ENCODE measurements around the gene SUN2.

SUN2 gene

DNA sequence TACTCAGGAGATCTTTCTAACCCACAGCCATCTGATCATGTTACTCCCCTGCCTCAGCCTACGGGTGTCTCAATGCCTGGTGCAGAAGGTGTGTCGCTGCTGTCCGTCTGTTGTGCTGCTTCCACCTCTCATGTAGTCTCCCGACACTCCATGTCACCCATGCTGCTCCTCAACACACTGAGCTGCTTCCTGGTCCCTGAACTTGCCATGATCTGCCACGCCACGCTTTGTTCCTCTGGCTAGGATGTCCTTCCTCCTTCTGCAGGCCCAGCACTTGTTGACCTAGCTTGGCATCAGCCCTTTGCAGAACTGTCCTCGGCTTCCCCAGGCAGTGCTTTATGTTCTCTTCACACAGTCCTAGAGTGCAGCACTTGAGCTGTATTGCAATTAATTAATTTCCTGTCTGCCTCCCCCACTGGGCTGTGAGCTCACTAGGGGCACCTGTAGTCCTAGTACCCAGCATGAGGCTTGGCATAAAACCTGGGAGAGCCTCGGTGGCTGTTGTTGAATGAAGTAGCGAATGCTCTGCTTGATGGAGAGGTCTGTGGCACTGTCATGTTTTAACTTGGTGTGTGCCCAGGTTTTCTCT, 40.5 kb downstream of the SUN2 start:
- no peak for DNase-seq

DNA sequence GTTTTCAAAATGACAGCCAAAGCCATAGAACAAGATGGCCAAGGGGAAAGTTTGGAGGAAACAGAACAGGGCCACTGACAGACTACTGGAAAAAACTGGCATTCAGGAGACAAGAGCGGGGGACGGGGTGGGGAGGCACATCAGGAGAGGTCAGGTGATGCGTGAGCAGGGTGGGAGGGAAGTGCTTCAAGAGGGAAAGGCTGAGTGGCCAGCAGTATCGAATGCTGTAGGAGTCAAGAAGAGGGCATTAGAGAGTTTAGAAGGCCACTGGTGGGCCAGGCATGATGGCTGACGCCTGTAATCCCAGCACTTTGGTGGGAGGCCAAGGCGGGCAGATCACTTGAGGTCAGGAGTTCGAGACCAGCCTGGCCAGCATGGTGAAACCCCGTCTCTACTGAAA, 41.9 kb downstream of the SUN2 start:
- DNase-seq: no peak

GRCh38 chr22:38712486-38713207, 43.2 kb downstream of the SUN2 start:
- no peak for DNase-seq

- no peak for DNase-seq
Observed at GRCh38 chr22:38710866-38711265, 44.9 kb downstream of the SUN2 start.

DNA sequence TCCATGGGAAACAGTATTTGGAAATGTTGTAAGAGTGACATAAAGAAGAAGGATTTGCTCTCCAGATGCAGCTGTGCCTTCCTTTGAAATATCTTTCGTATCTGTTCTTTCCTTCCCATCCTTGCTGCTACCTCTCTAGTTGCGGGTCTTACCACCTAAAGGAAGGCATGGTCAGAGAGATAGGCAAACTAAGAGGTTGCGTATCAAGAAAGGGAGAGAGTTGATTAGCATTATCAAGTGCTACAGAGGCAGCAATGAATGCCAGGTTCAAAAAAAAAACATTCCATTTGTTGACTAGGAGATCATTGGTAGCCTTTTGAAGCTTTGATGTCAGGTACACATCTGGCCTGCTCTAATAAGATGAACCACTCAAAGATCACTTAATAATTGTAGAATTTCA, 45.4 kb downstream of the SUN2 start:
- no peak for DNase-seq

GRCh38 chr22:38709306-38709705, 46.5 kb downstream of the SUN2 start:
- no peak for DNase-seq

- no peak for DNase-seq
Observed at GRCh38 chr22:38707984-38708383, 47.8 kb downstream of the SUN2 start.

DNA sequence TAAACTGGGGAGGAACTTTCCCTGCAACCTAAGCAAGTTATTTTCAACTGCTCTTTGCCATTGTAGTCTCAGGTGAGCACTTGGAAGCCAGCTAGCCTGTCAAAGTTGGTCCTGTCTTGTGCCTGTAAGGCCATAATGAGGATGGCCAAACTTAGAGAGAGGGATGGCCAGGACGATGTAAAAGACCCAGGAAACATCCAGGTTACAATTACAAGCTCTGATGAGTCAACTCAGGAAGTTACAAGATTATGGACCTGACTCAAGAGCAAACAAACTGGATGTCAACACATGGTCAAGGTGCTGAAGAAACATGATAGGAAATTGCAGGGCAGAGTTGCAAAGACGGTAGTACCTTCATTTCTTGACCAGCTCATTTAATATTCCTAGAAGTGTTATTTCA, 48.5 kb downstream of the SUN2 start:
- no peak for DNase-seq

GRCh38 chr22:38706901-38707195, 49.0 kb downstream of the SUN2 start:
- DNase-seq: no peak

DNA sequence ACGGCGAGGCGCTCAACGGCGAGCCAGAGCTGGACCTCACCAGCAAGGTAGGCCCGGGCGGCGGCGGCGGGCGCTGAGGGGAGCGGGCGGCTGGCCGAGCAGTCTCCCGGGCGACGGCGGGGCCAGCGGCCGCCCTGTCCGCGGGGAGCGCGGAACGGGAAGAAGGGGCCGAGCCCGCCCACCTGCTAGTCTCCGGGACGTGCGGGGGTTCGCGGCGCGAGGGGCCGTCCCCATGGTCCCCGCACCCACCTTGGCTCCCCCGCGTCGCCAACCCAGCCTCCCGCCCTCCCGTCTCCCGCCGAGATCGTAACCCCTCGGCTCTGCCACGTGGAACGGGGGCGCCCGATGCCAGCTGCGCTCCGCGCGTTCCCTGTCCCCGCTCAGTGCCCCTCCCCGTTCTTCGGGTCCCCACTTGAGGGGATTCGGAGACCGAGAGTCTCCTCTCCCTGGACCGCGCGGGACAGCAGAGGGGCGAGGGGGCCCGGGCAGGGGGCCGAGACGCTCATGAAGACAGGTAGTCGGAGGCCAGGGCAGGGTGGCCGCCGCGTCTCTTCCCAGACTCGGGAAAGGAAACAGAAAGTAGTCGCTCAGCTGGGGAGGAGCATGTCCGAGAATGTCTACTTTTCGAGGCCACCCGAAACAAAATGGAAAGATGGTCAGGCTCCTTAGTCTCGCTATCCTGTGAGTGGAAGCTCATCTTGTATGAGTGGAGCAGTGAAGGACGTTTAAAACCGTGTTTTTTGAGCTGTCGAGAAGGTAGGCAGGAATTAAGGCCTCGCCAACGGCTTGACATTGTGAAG, 49.5 kb downstream of the SUN2 start:
- DNase-seq: peak; percentile 34

GRCh38 chr22:38705235-38706100, 50.3 kb downstream of the SUN2 start, which contains the start of gene GTPBP1:
Gene GTPBP1 (plus strand): TSS chr22:38705944. CDS start chr22:38705956, 12 bp downstream.
- DNase-seq: peak; percentile 99

DNA sequence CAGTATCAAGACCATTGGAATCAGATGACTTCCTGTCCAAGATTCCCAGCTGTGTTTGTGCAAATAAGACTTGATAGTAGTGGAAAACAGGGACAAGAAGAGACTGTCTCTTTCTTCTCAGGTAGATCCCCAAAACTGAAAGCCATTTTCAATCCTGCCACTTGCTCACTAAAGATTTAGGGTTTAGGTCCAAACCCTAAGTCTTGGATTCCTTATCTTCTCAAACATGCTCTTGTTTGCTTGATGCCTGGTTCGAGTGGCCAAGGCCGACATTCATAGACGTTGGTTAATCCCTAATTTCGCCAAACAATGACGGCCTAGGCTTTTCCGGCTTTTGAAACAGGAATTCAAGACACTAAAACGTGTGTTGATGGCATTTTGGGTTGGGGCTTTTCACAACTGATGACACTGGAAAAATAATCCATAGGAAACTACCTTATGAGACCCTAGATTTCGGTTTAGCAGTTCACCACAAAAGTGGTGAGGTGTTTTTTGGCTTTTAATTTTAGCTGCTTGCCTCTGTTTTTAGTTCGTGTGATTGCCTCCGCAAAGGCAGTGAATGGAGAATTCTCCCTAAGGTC, 51.1 kb downstream of the SUN2 start:
- DNase-seq: no peak

DNA sequence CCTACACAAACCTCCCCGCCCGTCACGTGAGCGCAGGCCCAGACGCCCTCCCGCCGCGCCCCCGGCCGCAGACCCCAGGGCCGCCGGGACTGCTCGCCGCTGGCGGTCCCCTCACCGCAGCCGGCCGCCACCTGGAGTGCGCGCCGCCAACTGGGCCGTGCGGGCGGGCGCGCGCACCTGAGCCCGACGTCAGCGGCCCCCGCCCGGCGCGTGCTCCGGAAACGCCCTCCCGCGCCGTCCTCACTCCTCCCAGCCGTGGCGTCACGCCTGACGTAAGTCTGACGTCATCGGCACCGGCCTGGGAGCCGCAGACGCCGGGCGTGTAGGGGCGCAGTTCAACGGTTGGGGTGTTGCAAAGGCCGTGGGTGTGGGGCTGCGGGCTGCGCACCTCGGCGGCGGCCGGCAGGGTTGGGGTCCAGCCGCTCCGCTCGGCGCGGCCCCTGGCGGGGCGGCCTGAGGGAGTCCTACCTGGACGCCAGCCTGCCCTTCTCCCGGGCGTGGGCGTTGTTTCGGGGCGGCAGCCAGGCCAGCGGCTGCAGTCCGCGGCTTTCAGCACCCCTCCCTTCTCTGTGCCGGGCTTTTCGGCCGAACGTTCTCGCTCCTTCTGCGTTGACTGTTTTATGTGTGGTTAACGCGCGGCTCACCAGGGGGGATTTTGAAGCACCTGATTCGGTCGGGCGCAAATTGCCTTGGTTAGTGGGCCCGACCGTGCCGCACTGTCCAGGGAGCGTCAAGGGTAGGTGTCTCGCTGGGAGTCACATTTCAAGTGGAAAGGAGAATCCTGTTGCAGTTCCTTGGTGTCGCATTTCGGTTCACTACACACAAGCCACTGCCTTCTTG, 54.8 kb downstream of the SUN2 start, which contains the start of gene JOSD1:
Gene JOSD1 (minus strand): TSS at position 155 of the 840 bp plus-strand sequence. CDS start 956 bp downstream, outside the sequence.
- peak; percentile 99 for DNase-seq

DNA sequence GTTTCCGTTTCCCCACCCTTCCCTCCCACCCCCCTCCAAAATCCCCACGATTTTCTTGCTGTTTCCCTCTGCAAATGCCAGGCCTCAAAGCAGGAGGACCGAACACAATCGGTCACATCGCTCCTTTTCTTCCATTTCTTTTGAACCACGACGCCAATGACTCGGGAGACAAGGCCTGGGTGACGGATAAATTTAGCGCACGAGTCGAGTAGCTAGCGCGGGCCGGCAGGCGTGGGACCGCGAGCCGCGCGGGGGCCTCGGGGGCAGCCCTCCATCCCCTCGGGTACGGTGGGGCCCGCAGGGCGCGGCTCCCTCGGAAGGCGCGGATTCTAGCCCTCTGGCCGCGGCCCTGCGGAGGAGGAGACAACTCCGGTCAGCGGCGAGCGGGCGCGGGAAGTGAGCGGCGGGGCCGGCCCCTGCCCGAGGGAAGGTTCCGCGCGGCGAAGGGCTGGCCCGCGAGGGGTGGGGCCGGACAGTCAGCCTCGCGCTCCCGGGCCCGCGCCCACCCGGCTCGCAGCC, 55.5 kb downstream of the SUN2 start:
- DNase-seq: no peak

GRCh38 chr22:38699784-38700183, 56.0 kb downstream of the SUN2 start:
- no peak for DNase-seq

GRCh38 chr22:38699143-38699542, 56.7 kb downstream of the SUN2 start:
- no peak for DNase-seq

GRCh38 chr22:38698407-38699094, 57.2 kb downstream of the SUN2 start:
- no peak for DNase-seq

DNA sequence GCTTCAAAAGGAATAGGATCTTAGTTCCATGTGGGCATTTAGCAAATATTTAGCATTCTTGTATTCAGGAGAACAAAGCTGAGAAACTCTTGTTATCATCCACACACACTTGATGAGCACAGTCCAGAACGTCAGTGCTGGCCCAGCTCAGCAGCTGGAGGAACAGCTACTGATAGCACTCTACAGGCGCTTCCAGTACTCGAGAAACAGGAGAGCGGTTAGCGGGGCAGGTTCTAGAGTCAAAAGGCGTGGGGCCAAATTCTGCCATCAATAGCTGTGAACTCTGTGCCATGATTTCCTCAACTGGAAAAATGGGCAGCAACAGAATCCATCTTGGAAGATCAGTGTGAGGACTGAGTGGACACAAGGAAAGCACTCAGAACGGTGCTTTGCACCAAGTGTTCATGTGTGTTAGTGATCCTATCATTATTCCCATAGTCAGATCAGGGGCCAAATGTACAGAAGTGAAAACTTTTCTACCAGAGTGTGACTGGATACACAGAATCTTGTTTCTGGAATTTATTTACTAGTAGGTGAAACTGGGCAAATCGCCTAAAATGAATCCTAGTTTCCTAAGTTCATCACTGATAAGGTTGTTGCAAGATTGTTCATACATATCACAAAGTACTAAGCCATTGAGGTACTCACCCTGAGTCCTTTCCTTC, 58.2 kb downstream of the SUN2 start:
- DNase-seq: no peak

DNA sequence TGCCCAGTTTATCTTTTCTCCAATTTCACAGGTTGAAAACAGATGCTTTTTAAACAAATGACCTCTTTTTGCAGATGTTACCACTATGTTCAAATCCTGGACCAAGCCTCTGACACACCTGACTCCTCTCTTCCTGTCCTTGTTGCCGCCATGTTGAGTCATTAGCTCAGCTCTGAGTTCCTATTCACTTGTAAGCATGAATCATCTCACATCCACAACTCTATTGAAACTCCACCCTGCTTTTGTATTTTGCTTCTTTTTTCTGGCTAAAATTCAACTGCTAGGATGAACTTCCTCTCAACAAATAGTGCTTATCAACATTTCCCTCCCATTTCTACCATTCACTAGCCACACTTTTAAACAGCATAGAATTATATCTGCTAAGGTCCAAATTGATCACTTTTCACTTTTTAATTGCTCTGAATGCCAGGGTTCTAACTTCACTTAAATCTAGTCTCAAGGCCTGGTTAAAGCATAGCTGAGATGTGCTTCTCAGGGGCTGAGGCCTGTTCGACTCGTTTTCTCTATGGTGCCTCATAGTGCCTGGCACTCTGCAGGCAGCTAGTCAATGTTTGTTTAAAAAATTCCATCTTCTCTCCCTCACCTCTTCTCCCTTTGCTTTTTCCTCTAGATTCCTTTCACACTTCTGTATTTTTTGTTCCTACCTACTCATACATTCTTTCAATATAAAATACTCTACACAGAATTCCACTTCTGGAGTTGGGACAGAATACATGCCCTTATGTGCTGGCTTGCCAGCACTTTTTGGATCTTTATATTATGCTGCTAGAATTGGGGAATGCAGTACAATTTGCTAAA, 59.0 kb downstream of the SUN2 start:
- DNase-seq: peak; percentile 32

Data from CD4-positive, alpha-beta T cell treated with Interleukin-12 subunit alpha and Interleukin-12 subunit beta, for 1 hour (primary cell).